HG03442 (cell line): ENCODE results near the gene PI3.

Experiments
- ATAC-seq: cut with Tn5 transposase; IDR thresholded peaks from one replicate; pipeline ENCODE4 v1.9.1; 2021; ENCODE audit warnings: mild to moderate bottlenecking, moderate library complexity; ENCODE audit not compliant: unreplicated experiment

PI3 gene

GRCh38 chr20:45183084-45183483 is 8.4 kb downstream of the PI3 start:
- ATAC-seq, result no peak

GRCh38 chr20:45187693-45188092 is 13.0 kb downstream of the PI3 start:
- ATAC-seq, result no peak

- ATAC-seq, result no peak
Measured at GRCh38 chr20:45189067-45189609, 14.4 kb downstream of the PI3 start.

DNA sequence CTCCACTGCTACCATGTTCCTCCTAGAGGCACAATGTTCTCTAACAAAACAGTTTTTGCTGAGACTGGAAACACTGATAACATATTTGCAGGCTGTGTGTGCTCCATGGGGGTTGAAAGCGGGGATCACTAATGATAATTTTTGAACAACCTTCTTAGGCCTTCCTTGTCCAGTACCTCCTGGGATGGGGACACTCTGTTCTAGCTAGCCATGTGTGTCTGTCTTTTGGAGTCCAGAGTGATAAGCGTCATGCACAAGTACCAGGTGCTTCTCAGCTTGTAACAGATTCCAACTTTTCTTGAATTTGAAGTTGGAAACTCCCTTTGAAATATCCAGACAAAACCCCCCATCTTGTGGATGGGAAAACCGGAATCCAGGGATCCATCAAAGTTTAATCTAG is 15.2 kb downstream of the PI3 start:
- ATAC-seq, result no peak

DNA sequence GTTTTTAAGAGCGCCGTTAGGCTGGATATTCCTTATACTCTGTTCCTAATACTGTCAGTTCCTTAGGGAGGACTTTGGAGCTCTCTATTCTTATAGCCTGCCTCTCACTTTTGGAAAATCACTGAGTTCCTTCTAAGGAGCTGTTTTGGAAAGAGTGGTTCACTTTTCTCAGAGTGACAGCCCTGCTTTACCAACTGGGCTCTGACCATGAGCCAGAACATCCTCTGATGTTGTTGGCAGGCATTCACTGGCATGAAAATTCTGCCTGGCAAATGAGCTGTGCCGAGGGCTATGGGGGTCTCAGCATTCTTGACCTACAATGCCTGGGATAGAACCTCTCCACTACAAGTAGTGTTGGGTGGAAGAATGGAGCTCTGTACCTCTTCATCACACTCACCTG is 17.2 kb downstream of the PI3 start:
- no peak for ATAC-seq

DNA sequence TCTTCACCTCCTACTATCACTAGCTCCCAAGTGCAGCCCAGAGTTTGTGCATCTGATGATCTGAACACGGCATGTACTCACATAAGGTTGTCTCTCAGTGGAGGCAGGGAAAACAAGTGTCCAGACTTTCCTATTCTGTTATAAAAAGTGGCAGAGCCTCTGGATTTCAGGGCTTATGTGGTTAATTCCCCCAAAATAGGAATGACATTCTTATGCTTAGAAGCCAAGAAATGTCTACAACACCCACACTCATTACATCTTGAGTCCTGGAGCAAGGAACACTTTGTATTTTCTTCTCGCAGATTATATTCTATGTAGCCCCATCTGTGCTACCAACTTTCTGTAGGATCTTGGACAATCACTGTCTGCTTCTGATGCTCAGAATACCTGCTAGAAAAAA is 18.6 kb downstream of the PI3 start:
- no peak for ATAC-seq

- no peak for ATAC-seq
Measured at GRCh38 chr20:45206725-45207124, 32.0 kb downstream of the PI3 start, which contains the start of gene SEMG1. SEMG1 (plus strand) TSS chr20:45207033; CDS start chr20:45207054, 21 bp downstream.

DNA sequence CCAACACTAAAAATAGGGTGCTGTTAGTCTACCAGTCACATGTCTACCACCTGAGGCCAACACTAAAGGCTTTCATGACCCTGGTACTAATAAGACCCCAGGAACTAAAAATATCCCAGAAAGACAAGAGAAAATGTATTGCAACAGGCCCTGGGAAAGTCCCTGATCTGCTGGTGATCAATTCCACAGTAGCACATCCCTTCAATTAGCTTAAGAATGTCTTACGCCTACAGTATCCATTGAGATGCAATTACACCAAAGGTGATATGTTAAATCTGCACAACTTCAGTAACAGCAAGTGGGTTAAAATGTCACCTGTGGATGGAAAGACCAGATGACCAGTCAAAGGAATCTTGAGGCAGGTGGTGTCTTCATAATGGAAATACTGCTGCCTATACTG is 35.2 kb downstream of the PI3 start:
- ATAC-seq, result no peak

GRCh38 chr20:45211569-45212474 is 37.1 kb downstream of the PI3 start:
- no peak for ATAC-seq

GRCh38 chr20:45212836-45213235 is 38.1 kb downstream of the PI3 start:
- no peak for ATAC-seq

GRCh38 chr20:45218124-45218523 is 43.4 kb downstream of the PI3 start:
- no peak for ATAC-seq

- ATAC-seq, result no peak
Measured at GRCh38 chr20:45218636-45219035, 43.9 kb downstream of the PI3 start.

DNA sequence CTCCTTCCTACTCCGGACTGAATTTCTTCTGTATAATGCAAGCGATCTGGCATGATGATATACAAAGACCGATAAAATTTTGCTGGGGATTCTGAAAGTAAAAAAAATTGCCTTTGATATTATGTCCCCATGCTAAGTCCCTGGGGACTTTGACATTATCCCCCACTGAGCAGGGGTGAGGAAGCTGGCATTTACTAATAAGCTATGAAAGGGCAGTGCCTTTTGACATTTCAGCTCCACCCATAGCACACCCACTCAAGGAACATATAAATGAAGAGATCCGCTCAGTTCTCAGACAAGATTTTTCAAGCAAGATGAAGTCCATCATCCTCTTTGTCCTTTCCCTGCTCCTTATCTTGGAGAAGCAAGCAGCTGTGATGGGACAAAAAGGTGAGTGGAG is 46.4 kb downstream of the PI3 start, which contains the start of gene SEMG2:
Gene SEMG2, plus strand, starts transcription at position 298 of the 400 bp plus-strand sequence. Its CDS starts 17 bp downstream, at position 315.
- no peak for ATAC-seq

GRCh38 chr20:45223136-45223535 is 48.4 kb downstream of the PI3 start:
- no peak for ATAC-seq
